ENCODE data around the gene RAB31. TPM values are rescaled to one million over a fixed set of nuclear protein-coding genes. Genes with fewer than 3 reads are reported as not detected.
A peak's percentile ranks its signal among the peaks of the same experiment; 100 is the strongest.

Gene RAB31
- total and polyA plus RNA-seq, 3 donors from 2014 or later: 75.9 to 110 (median 81.5) TPM

GRCh38 chr18:9825571-9826073, 117.5 kb downstream of the RAB31 start:
- no peak for DNase-seq
- WGBS, 2 donors: 61 to 73% methylated on average over 6 of the region's 6 CpGs
- H3K36me3 ChIP-seq (ENCODE audit: low read depth, missing control alignments): no peaks in the 10 kb centered on the region
- H3K9me3 ChIP-seq: no peaks in the 10 kb centered on the region
- peaks cover 22% of the 10 kb centered on the region for H3K4me1 ChIP-seq
- no peak overlapping the region for H3K4me3 ChIP-seq
- no peaks in the 10 kb centered on the region for H3K27me3 ChIP-seq
- intact Hi-C loops (cut with DNase I; ENCODE audit: low total_unique reads): no loop called here
- H3K27ac ChIP-seq: peak overlapping the region in 1 of 2 donors; percentile 70
- TF ChIP-seq POLR2A (IDR thresholded peaks at IDR 0.05): no peak
- no peak for TF ChIP-seq CTCF (IDR thresholded peaks at IDR 0.05)

- H3K4me1 ChIP-seq: peaks cover 22% of the 10 kb centered on the region
- WGBS, 2 donors: 92 to 96% methylated on average over 4 of the region's 4 CpGs
- no peaks in the 10 kb centered on the region for H3K9me3 ChIP-seq
- intact Hi-C loops (cut with DNase I; ENCODE audit: low total_unique reads): no loop called here
- H3K4me3 ChIP-seq: no peak overlapping the region
- no peak overlapping the region for H3K27ac ChIP-seq
- no peaks in the 10 kb centered on the region for H3K27me3 ChIP-seq
- no peak for TF ChIP-seq CTCF (IDR thresholded peaks at IDR 0.05)
- no peak for TF ChIP-seq POLR2A (IDR thresholded peaks at IDR 0.05)
- no peaks in the 10 kb centered on the region for H3K36me3 ChIP-seq (ENCODE audit: low read depth, missing control alignments)
- DNase-seq: no peak
Observed at GRCh38 chr18:9826685-9827084, 118.6 kb downstream of the RAB31 start.

GRCh38 chr18:9827211-9827792, 119.2 kb downstream of the RAB31 start:
- Histone ChIP-seq H3K4me1 (peaks cover 22% of the 10 kb centered on the region), H3K27ac (no peak overlapping the region), H3K9me3 (no peaks in the 10 kb centered on the region), H3K36me3 (ENCODE audit: low read depth, missing control alignments) (no peaks in the 10 kb centered on the region), H3K4me3 (no peak overlapping the region), H3K27me3 (no peaks in the 10 kb centered on the region)
- WGBS, 2 donors: 86 to 87% methylated on average over 7 of the region's 7 CpGs
- TF ChIP-seq POLR2A (IDR thresholded peaks at IDR 0.05): no peak
- TF ChIP-seq CTCF (IDR thresholded peaks at IDR 0.05): no peak
- intact Hi-C loops (cut with DNase I; ENCODE audit: low total_unique reads): no loop called here
- DNase-seq: no peak

- peak; percentile 55 for DNase-seq
- Histone ChIP-seq H3K36me3 (ENCODE audit: low read depth, missing control alignments) (no peaks in the 10 kb centered on the region), H3K4me1 (peaks cover 22% of the 10 kb centered on the region), H3K9me3 (no peaks in the 10 kb centered on the region), H3K27me3 (no peaks in the 10 kb centered on the region), H3K27ac (no peak overlapping the region), H3K4me3 (no peak overlapping the region)
- intact Hi-C loops (cut with DNase I; ENCODE audit: low total_unique reads): no loop called here
- 78 to 87% methylated on average over 14 of the region's 14 CpGs for WGBS, 2 donors
- no peak for TF ChIP-seq CTCF (IDR thresholded peaks at IDR 0.05)
- TF ChIP-seq POLR2A (IDR thresholded peaks at IDR 0.05): no peak
Observed at GRCh38 chr18:9827793-9828505, 119.8 kb downstream of the RAB31 start.

Measured in testis (tissue), 3 donors.